Activated CD4-positive, alpha-beta T cell treated with anti-CD3 and anti-CD28 coated beads for 4 hours (primary cell): ENCODE results near the gene KRTAP10-2.

Experiments
- DNase-seq, 2 donors: peaks; one replicate each; pipeline ENCODE4 v3.0.0-alpha.2; 2020

The KRTAP10-2 gene

DNA sequence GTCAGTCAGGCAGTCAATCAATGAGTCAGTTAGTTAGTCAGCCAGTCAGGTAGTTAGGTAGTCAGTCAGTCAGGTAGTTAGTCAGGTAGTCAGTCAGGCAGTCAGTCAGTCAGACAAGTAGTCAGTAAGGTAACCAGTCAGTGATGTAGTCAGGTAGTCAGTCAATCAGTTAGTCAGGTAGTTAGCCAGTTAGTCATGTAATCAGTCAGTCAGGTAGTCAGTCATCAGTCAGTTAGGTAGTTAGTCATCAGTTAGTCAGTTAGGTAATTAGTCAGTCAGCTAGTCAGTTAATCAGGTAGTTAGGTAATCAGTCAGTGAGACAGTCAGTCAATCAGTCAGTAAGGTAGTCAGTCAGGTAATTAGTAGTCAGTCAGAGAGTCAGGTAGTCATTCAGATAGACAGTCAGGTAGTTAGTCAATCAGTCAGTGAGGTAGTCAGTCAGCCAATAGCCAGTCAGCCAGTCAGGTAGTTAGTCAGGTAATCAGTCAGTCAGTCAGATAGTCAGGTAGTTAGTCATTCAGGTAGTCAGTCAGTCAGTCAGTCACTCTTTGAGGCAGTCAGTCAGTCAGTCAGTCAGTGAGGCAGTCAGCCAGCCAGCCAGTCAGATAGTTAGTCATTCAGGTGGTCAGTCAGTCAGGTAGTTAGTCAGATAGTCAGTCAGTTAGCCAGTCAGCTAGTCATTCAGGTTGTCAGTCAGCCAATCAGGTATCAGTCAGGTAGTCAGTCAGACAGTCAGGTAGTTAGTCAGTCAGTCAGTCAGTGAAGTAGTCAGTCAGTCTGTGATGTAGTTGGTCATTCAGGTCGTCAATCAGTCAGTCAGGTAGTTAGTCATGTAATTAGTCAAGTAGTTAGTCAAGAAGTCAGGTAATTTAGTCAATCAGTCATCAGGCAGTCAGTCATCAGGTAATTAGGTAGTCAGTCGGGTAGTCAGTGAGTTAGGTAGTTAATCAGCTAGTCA, 26.6 kb downstream of the KRTAP10-2 start:
- DNase-seq, result no peak

- DNase-seq, result no peak
Observed at GRCh38 chr21:44523567-44524413, 27.5 kb downstream of the KRTAP10-2 start.

DNA sequence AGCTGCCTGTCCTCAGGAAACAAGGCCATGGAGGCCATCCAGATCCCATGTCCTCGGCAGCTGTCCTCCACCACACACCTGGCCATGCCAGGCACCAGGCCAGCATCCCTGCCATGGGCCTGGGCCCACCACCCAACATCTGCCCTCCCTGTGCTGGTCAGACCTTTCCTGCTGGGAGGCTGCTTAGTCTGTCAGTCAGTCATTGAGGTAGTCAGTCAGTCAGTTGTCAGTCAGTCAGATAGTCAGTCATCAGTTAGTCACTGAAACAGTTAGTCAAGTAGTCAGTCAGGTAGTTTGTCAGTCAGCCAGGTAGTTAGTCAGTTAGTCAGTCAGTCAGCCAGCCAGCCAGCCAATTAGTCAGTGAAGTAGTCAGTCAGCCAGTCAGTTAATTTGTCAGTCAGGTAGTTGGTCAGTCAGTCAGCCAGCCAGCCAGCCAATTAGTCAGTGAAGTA, 28.5 kb downstream of the KRTAP10-2 start:
- DNase-seq, result no peak

GRCh38 chr21:44521928-44522752, 29.2 kb downstream of the KRTAP10-2 start:
- no peak for DNase-seq

- no peak for DNase-seq
Observed at GRCh38 chr21:44521301-44521927, 29.9 kb downstream of the KRTAP10-2 start.

GRCh38 chr21:44520326-44521300, 30.7 kb downstream of the KRTAP10-2 start:
- no peak for DNase-seq

DNA sequence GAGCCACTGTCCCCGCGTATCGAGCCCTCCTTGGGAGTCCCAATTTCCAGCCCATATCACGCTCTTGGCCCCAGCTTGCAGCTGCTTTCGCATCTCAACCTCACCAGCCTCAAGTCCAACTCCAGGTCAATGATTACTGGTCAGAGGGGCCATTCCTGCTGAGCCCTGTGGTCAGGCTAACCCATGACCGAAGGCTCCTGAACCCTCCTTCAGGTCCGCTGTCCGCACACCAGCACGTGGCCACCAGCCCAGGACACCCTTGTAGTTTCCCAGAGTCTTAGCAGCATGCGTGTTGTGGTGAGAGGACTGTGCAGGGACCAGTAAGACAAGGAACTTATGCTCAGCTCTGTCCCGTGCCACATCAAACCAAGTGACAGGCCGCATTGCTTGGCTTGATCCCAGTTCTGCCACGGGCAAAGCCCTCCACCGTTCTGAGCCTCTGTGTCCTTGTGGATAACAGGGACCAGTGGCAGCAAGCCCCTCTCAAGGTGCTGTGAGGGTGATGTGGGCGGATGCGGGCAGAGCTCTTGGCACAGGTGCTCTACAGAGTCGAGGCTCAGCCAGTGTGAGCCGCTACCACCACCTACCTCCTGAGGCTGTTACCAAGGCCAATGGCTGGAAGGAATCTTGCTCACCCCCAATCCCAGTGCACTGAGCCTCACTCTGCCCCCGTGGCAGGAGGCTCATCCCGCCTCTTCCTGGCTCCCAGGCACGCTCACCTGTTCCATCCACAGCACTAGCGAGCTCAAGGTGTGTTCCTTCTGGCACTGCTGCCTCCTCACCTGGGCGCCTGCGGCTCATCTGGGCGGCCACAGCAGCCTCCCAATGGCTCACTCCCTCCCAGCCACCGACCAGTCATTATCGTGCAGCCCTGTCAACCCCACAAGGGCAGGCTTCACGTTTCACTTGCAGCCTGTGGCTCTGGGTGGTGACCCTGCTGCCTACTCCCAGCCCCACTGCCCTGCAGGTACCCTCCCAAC, 31.7 kb downstream of the KRTAP10-2 start:
- no peak for DNase-seq

- no peak for DNase-seq
Observed at GRCh38 chr21:44518686-44519085, 32.6 kb downstream of the KRTAP10-2 start.

DNA sequence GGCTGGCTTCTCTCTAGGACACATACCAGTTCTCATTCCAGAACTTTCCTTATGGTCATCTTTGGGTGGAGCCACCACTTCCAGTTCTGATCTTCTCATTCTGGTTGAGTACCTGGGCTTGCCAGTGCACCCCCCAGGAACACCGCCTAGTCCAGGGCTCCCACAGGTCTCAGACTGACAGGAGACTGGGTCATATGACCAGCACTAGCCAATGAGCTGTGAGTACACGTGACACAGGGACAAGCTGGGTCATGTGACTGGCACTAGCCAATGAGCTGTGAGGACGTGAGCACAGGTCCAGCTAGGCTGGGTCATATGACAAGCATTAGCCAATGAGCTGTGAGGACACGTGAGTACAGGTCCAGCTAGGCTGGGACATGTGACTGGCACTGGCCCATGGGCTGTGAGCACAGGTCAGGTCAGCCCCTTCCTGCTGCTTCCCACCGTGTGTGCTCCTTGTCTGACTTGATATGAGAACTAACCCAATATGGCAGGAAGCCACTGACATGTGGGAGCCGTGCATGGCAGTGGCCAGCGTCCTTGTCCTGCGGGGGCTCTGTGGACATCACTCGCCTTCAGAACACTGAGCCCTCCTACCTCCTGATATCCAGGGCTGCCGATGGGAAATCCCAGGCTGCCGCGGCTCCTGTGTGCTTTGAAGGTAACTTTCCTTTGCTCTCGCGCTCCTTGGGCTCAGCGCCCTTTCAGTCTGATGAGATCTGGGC, 34.0 kb downstream of the KRTAP10-2 start:
- no peak for DNase-seq

- no peak for DNase-seq
Observed at GRCh38 chr21:44516828-44517174, 34.5 kb downstream of the KRTAP10-2 start.

DNA sequence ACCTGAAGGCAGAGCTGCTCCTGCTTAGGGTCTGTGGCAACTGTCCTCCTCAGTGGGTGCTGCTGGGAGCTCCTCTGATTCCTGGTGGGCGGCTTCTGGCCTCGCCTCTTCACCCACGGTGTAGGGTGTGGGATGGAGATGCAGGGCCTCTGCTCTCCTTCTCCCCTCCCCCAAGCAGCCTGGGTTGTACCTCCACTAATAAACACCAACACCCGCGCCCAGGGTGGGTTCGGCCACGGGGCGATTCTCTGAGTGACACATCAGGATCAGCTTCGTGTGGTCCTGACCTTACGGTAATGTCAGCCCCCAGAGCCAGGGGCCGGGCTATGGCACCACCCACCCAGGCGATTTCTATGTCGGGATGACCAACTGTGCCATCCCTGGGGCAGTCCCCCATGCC, 35.0 kb downstream of the KRTAP10-2 start:
- DNase-seq, result no peak

DNA sequence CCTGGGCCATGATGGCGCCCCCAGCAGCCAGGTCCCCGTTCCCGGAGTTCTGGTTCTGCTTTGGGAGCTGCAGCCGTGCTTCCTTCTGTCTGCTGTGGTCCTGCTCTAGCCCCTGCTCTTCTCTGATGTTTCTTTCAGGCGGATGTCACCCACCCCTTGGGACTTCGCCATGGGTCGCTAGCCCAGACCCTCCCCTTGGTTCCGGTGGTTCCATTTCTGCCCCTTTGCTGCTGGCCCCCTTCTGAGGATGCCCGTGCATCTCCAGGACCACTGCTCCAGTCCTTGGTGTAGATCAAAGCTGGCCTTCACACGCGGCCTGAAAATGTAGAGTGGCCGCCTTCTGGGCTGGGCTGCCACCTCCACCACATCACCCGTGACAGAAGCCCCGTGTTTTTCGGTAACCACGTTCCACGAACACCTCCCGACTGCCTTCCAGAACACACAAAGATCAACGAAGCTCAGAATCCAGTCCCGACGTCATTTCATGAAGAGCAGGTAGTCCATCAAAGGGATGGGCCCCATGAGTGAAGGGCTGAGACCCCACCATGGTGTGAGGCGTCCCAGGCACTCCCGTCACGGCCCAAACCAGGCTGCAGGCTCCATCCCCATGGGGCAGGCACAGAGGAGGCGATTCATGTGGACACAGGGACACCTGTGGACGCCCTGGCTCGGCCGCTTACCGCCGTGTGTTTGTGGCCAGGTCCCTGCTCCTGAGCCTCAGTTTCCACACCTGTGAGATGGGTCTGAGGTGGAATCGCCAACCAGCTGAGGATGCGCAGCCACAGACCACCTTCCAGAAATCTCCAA, 35.7 kb downstream of the KRTAP10-2 start:
- DNase-seq, result no peak

- DNase-seq, result no peak
Observed at GRCh38 chr21:44514746-44515358, 36.5 kb downstream of the KRTAP10-2 start.

DNA sequence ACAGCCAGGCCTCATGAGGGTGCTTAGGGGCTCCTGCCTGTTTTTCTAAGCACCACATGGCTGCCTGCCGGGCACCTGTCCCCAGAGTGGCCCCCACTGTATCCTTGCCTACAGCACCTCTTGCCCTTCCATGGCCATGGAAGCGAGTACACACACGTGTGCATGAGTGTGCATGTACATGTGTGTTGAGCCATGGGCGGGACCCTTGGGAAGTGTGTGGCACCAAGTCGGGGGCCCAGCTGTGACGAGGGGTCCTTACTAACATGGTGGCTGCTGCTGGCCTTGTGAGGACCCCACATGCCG, 37.1 kb downstream of the KRTAP10-2 start:
- DNase-seq, result no peak

- DNase-seq, result no peak
Observed at GRCh38 chr21:44513389-44514217, 37.7 kb downstream of the KRTAP10-2 start.

DNA sequence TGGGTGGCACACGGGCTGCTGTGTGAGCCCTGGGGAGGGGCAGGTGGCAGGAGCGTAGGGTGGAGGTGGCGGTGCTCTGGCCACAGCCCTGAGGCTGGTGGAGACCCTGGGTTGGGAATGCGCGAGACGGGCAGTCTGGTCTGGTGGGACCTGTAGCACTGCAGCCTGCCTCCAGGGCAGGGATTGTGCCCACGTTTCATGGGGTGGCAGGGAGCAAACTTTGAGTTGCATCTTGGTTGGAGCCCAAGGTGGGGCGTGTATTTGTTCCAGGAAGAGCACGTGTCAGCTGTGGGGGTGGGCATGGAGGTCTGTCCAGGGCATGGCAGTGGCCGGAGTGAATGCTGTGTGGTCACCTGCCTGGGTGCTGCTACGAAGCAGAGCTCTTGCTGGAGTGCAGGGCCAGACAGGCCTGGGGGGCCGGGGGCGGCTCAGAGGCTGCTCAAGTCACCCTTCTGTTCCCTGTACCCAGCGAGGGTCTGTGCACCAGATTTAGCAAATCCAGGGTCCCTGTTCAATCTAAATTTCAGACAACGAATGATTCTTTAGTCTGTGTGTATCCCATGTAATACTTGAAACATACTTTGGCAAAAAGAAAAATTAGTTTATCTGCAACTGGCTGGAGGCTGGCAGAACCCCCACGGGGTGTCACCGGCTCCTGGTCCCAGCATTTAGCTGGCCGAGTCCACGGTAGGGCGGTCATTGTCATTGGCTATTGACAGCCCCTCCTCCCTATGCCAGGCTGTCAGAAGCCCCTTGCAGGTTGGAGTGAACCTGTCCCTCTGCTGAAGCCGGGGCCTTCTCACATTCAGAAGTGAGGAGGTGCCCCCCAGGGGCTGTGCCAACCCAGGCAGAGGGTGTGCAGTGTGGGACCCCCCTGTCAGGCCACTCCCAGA, 38.6 kb downstream of the KRTAP10-2 start:
- DNase-seq, result no peak
